Astrocyte of the spinal cord (primary cell): ENCODE data around the gene DDX60.
"Not testable (repeated sequence)": the region's sequence is repeated elsewhere in the genome, so short reads cannot be mapped to it uniquely, and the experiment has no call there.

ENCODE experiments used
- DNase-seq: peaks from one replicate; pipeline ENCODE4 v3.0.0; 2011; ENCODE audit warnings: low read depth, low spot score
- H3K4me3 ChIP-seq: 2 replicates; pipeline ENCODE4 v1.5.1; 2011; ENCODE audit warnings: low read depth, mild to moderate bottlenecking, low read length, moderate library complexity
- CTCF ChIP-seq: IDR thresholded peaks from 2 replicates; pipeline ENCODE4 v1.5.1; 2012; ENCODE audit warnings: low read depth, mild to moderate bottlenecking, low read length, inconsistent platforms
- in situ Hi-C: cut with HindIII; loops from 2 replicates; pipeline ENCODE4 v1.10.0; 2017; ENCODE audit warnings: low sequenced_read_pairs

Gene DDX60

GRCh38 chr4:168293386-168293975 is 25.1 kb downstream of the DDX60 start:
- in situ Hi-C loops: no loop called here
- no peak overlapping the region for H3K4me3 ChIP-seq
- no peak for TF ChIP-seq CTCF
- no peak for DNase-seq

GRCh38 chr4:168291242-168291641 is 27.3 kb downstream of the DDX60 start:
- no peak overlapping the region for H3K4me3 ChIP-seq
- in situ Hi-C loops: no loop called here
- no peak for DNase-seq
- TF ChIP-seq CTCF: no peak

- in situ Hi-C loops, H3K4me3 ChIP-seq: not testable (repeated sequence)
Measured at GRCh38 chr4:168285850-168286249, 32.7 kb downstream of the DDX60 start.

GRCh38 chr4:168279556-168279955 is 39.0 kb downstream of the DDX60 start:
- DNase-seq: no peak
- in situ Hi-C loops: no loop called here
- H3K4me3 ChIP-seq: no peak overlapping the region
- TF ChIP-seq CTCF: no peak

More at GRCh38 chr4:168285850-168286249, 32.7 kb downstream of the DDX60 start:
- DNase-seq: not testable (repeated sequence)

GRCh38 chr4:168275836-168276235 is 42.7 kb downstream of the DDX60 start:
- TF ChIP-seq CTCF: no peak
- in situ Hi-C loops: no loop called here
- H3K4me3 ChIP-seq: no peak overlapping the region
- DNase-seq: no peak

- H3K4me3 ChIP-seq: no peak overlapping the region
- in situ Hi-C loops: no loop called here
- TF ChIP-seq CTCF: no peak
- no peak for DNase-seq
Measured at GRCh38 chr4:168274871-168275270, 43.7 kb downstream of the DDX60 start.

GRCh38 chr4:168273838-168274237 is 44.7 kb downstream of the DDX60 start:
- in situ Hi-C loops: no loop called here
- DNase-seq: no peak
- no peak overlapping the region for H3K4me3 ChIP-seq
- no peak for TF ChIP-seq CTCF
